H1 (cell line): ENCODE results near the gene TMA7B. TPM values are rescaled to one million over a fixed set of nuclear protein-coding genes. Genes with fewer than 3 reads are reported as not detected.

ENCODE experiments used
- GABPA ChIP-seq: IDR thresholded peaks from 2 replicates; pipeline ENCODE4 v1.6.1; 2011; ENCODE audit warnings: mild to moderate bottlenecking, low read length, moderate library complexity, borderline replicate concordance; ENCODE audit not compliant: insufficient read depth
- POLR2A ChIP-seq, 2 experiments: IDR thresholded peaks; 1 replicate in 1 of 2; 2 replicates in 1 of 2; pipeline ENCODE4 v1.6.1; 2011; ENCODE audit warnings: low read depth in 2 of 2, low read length in 2 of 2, mild to moderate bottlenecking in 2 of 2; ENCODE audit errors: control extremely low read depth in 1 of 2
- SP2 ChIP-seq: IDR thresholded peaks from 2 replicates; pipeline ENCODE4 v1.6.1; 2012; ENCODE audit warnings: mild to moderate bottlenecking, low read length, inconsistent platforms
- polyA plus RNA-seq, 7 experiments: library from polyadenylated mRNA; depleted of rRNA in 3 of 7; stranded (reverse) in 5 of 7; unstranded in 2 of 7; fragments of >200 nt in 5 of 7; fragments of 200-250 nt in 2 of 7; gene quantifications; 1 replicate in 5 of 7; 2 replicates in 1 of 7; 4 replicates in 1 of 7; pipeline versions ENCODE4 v1.2.1 to v1.2.3, GENCODE V29; 2011 to 2013; ENCODE audit warnings: missing spikeins in 2 of 7, mixed read lengths in 2 of 7
- total RNA-seq: library from RNA; stranded (reverse); fragmentation: NEBNext Ultra II Directional; extraction: Animal tissue kit (Norgen Biotek cat#: 25700); gene quantifications from 2 replicates; pipeline ENCODE4 v1.2.1, GENCODE V29; 2021

Gene TMA7B
- total and polyA plus RNA-seq, 2 of the 8 experiments (the other 6 are each of a cell fraction or from before 2014, with no cell fraction given), result not detected

- TF ChIP-seq GABPA, result no peak
- no peak for TF ChIP-seq POLR2A (IDR thresholded peaks at IDR 0.05; ENCODE audit: control extremely low read depth in 1 of 2, low read depth in 2 of 2, low read length in 2 of 2)
- no peak for TF ChIP-seq SP2
These were observed 50.5 kb downstream of the TMA7B start (continued) for GRCh38 chr22:40010746-40011145.

Other genes starting within 250 kb of the TMA7B start
- not detected in 2 replicates for gene ENTHD1, start 66.6 kb upstream of the TMA7B start, total RNA-seq
- not detected in 2 replicates for gene ENTHD1, start 66.6 kb upstream of the TMA7B start, polyA plus RNA-seq (2011; rRNA removed)
- gene GRAP2, start 59.3 kb upstream of the TMA7B start, total RNA-seq, result not detected in 2 replicates
- 0.08 and 0.19 TPM in 2 replicates for gene GRAP2, start 59.3 kb upstream of the TMA7B start, polyA plus RNA-seq (2011; rRNA removed)
- 18.9 and 20.9 TPM in 2 replicates for gene FAM83F, start 34.6 kb downstream of the TMA7B start, total RNA-seq
- 8.6 and 10.8 TPM in 2 replicates for gene FAM83F, start 34.6 kb downstream of the TMA7B start, polyA plus RNA-seq (2011; rRNA removed)
- 45.5 and 48.9 TPM in 2 replicates for gene TNRC6B, start 217.5 kb downstream of the TMA7B start, total RNA-seq
- gene TNRC6B, start 217.5 kb downstream of the TMA7B start, polyA plus RNA-seq (2011; rRNA removed), result 12.5 and 13.2 TPM in 2 replicates